Measurements from ENCODE around the gene ASB15.

DNA sequence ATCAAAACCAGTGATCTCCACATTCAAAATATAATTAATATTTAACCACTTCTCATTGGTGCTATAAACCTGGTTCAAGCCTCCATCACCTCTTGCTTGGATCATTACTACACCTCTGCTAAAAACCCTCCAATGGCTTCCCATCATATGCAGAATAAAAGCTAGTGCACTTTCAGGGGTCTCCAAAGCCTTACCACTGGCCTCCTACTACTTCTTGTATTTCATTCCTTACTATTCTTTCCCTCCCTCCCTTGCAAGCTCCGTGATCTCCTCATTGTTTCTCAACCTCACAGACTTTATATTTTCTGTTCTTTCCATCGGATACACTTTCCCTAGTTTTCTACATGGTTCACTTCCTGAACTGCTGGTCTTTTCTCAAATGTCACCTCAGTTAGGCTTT is 85.5 kb downstream of the ASB15 start:
- TF ChIP-seq POLR2A (IDR thresholded peaks at IDR 0.05): no peak
- TF ChIP-seq, protein P1, sequence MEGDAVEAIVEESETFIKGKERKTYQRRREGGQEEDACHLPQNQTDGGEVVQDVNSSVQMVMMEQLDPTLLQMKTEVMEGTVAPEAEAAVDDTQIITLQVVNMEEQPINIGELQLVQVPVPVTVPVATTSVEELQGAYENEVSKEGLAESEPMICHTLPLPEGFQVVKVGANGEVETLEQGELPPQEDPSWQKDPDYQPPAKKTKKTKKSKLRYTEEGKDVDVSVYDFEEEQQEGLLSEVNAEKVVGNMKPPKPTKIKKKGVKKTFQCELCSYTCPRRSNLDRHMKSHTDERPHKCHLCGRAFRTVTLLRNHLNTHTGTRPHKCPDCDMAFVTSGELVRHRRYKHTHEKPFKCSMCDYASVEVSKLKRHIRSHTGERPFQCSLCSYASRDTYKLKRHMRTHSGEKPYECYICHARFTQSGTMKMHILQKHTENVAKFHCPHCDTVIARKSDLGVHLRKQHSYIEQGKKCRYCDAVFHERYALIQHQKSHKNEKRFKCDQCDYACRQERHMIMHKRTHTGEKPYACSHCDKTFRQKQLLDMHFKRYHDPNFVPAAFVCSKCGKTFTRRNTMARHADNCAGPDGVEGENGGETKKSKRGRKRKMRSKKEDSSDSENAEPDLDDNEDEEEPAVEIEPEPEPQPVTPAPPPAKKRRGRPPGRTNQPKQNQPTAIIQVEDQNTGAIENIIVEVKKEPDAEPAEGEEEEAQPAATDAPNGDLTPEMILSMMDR (IDR thresholded peaks at IDR 0.05): no peak
- TF ChIP-seq EP300 (IDR thresholded peaks at IDR 0.05): no peak
